HCT116 (cell line): ENCODE data around the gene KCND1. TPM values are rescaled to one million over a fixed set of nuclear protein-coding genes. Genes with fewer than 3 reads are reported as not detected.

Experiments
- ATAC-seq: fragments of 200-7000 bp; cut with Tn5 transposase; 2 replicates; pipeline ENCODE4 v1.9.1; 2020; ENCODE audit warnings: mild to moderate bottlenecking, moderate library complexity
- BruUV-seq: library from RNA; stranded (reverse); fragments of 400-500 nt; replicated peaks from 2 replicates; lab custom pipeline; 2021; lab: Mats Ljungman, UMichigan
- CTCF ChIA-PET: fragments of 300-600 bp; sonication (Branson Sonifier 250); formaldehyde crosslinking; loops from one replicate; lab custom pipeline; 2021; ENCODE audit warnings: antibody characterized with exemption; lab: Charles Lee
- POLR2A ChIA-PET: fragments of 300-600, 350-600 bp; sonication (Branson Sonifier 250); formaldehyde crosslinking; loops from one replicate; lab custom pipeline; 2021; ENCODE audit warnings: antibody characterized with exemption; lab: Charles Lee
- RAD21 ChIA-PET, 2 experiments: fragments of 300-600 bp; sonication (Branson Sonifier 250); formaldehyde crosslinking; loops; one replicate each; lab custom pipeline; 2023; ENCODE audit warnings: low total read pairs in 2 of 2; ENCODE audit not compliant: uncharacterized antibody in 2 of 2, unreplicated experiment in 2 of 2, low non-redundant PET in 1 of 2; lab: Charles Lee
- DNase-seq: peaks from one replicate; pipeline ENCODE4 v3.0.0-alpha.2; 2010; ENCODE audit warnings: low read depth, low spot score
- H2AFZ ChIP-seq: fragments of 200-600 bp; shearing (Covaris generic), sonication (generic); 2 replicates; pipeline ENCODE4 v1.6.1; 2017; ENCODE audit warnings: low read depth, mixed run types, mixed read lengths, antibody characterized with exemption, low read length; ENCODE audit not compliant: poor library complexity, severe bottlenecking
- H3K27ac ChIP-seq: 2 replicates; pipeline ENCODE4 v1.5.1; 2012; ENCODE audit warnings: low read depth, low read length
- H3K27me3 ChIP-seq: fragments of 200-600 bp; sonication (generic); 2 replicates; pipeline ENCODE4 v1.6.1; 2016; ENCODE audit warnings: mixed run types, low read length, mixed read lengths; ENCODE audit not compliant: insufficient read depth
- H3K36me3 ChIP-seq, 2 experiments: fragments of 200-500 bp in 1 of 2; fragments of 200-600 bp in 1 of 2; sonication (Bioruptor generic) in 1 of 2; sonication (generic) in 1 of 2; 2 replicates each; pipeline versions ENCODE4 v1.5.1 to v1.6.1; 2014 to 2016; ENCODE audit warnings: low read length in 2 of 2, inconsistent platforms in 1 of 2, mixed read lengths in 1 of 2, mixed run types in 1 of 2; ENCODE audit not compliant: insufficient read depth in 2 of 2, control insufficient read depth in 1 of 2
- H3K4me1 ChIP-seq, 2 experiments: fragments of 200-600 bp in 1 of 2; sonication (generic) in 1 of 2; 2 replicates each; pipeline versions ENCODE4 v1.5.1 to v1.6.1; 2012 to 2017; ENCODE audit warnings: low read length in 2 of 2, inconsistent platforms in 1 of 2, mild to moderate bottlenecking in 1 of 2, mixed read lengths in 1 of 2, mixed run types in 1 of 2, moderate library complexity in 1 of 2; ENCODE audit not compliant: insufficient read depth in 2 of 2, control insufficient read depth in 1 of 2
- H3K4me2 ChIP-seq: fragments of 200-600 bp; sonication (generic); 2 replicates; pipeline ENCODE4 v1.6.1; 2017; ENCODE audit warnings: mixed run types, low read length, mixed read lengths
- H3K4me3 ChIP-seq, 2 experiments: fragments of 200-600 bp in 1 of 2; sonication (generic) in 1 of 2; replicated peaks in 1 of 2; 2 replicates each; pipeline ENCODE4 v1.5.1; 2011 to 2016; ENCODE audit warnings: low read length in 2 of 2, control low read depth in 1 of 2, low read depth in 1 of 2, mild to moderate bottlenecking in 1 of 2, mixed read lengths in 1 of 2, mixed run types in 1 of 2
- H3K79me2 ChIP-seq: fragments of 200-600 bp; sonication (generic); 2 replicates; pipeline ENCODE4 v1.6.1; 2017; ENCODE audit warnings: mild to moderate bottlenecking, mixed run types, low read length, moderate library complexity, mixed read lengths; ENCODE audit not compliant: insufficient read depth
- H3K9ac ChIP-seq: fragments of 200-600 bp; sonication (generic); 2 replicates; pipeline ENCODE4 v1.6.1; 2016; ENCODE audit warnings: low read length, mixed read lengths
- H3K9me2 ChIP-seq: fragments of 200-600 bp; sonication (generic), shearing (Covaris generic); 2 replicates; pipeline ENCODE4 v1.6.1; 2017; ENCODE audit warnings: mixed run types, mild to moderate bottlenecking, moderate library complexity; ENCODE audit not compliant: insufficient read depth
- H3K9me3 ChIP-seq, 2 experiments: fragments of 200-500 bp in 1 of 2; fragments of 200-600 bp in 1 of 2; sonication (Bioruptor generic) in 1 of 2; sonication (generic) in 1 of 2; 2 replicates each; pipeline ENCODE4 v1.6.1; 2014 to 2017; ENCODE audit warnings: low read length in 2 of 2, mixed read lengths in 2 of 2, inconsistent platforms in 1 of 2, low read depth in 1 of 2, mild to moderate bottlenecking in 1 of 2, mixed run types in 1 of 2, moderate library complexity in 1 of 2; ENCODE audit not compliant: control insufficient read depth in 1 of 2, insufficient read depth in 1 of 2
- H4K20me1 ChIP-seq: fragments of 200-600 bp; sonication (generic), shearing (Covaris generic); 2 replicates; pipeline ENCODE4 v1.6.1; 2017; ENCODE audit warnings: mixed run types, mild to moderate bottlenecking, moderate library complexity; ENCODE audit not compliant: insufficient read depth
- CBX3 ChIP-seq: IDR thresholded peaks from 2 replicates; pipeline ENCODE4 v1.6.1; 2012; ENCODE audit warnings: low read depth
- CEBPB ChIP-seq: IDR thresholded peaks from 2 replicates; pipeline ENCODE4 v1.6.1; 2012; ENCODE audit warnings: low read depth
- ELF1 ChIP-seq: IDR thresholded peaks from 2 replicates; pipeline ENCODE4 v1.6.1; 2012; ENCODE audit warnings: low read depth, borderline replicate concordance
- EZH2 ChIP-seq: fragments of 200-600 bp; sonication (generic); IDR thresholded peaks from 2 replicates; pipeline ENCODE4 v1.6.1; 2017; ENCODE audit warnings: antibody characterized with exemption, mixed run types
- FOSL1 ChIP-seq: IDR thresholded peaks from 2 replicates; pipeline ENCODE4 v1.6.1; 2012; ENCODE audit warnings: low read depth
- JUND ChIP-seq: IDR thresholded peaks from 2 replicates; pipeline ENCODE4 v1.6.1; 2012
- POLR2A ChIP-seq: IDR thresholded peaks from 2 replicates; pipeline ENCODE4 v1.7.0; 2011; ENCODE audit warnings: borderline replicate concordance; ENCODE audit not compliant: insufficient read depth, insufficient read length; ENCODE audit errors: extremely low read depth
- SIN3A ChIP-seq: IDR thresholded peaks from 2 replicates; pipeline ENCODE4 v1.6.1; 2012; ENCODE audit warnings: low read depth
- SP1 ChIP-seq: IDR thresholded peaks from 2 replicates; pipeline ENCODE4 v1.6.1; 2012; ENCODE audit warnings: low read depth
- SRF ChIP-seq: IDR thresholded peaks from 2 replicates; pipeline ENCODE4 v1.6.1; 2012; ENCODE audit warnings: low read depth
- TCF7L2 ChIP-seq: IDR thresholded peaks from 2 replicates; pipeline ENCODE4 v1.7.0; 2011; ENCODE audit warnings: borderline replicate concordance, inconsistent platforms; ENCODE audit not compliant: insufficient read depth, insufficient read length; ENCODE audit errors: extremely low read depth
- intact Hi-C: fragments of 100-400 bp; cut with micrococcal nuclease; formaldehyde crosslinking; loops from 2 replicates; pipeline ENCODE4 v1.10.0; 2022
- total RNA-seq: library from RNA; stranded (reverse); gene quantifications from one replicate; pipeline ENCODE4 v1.2.1, GENCODE V29; 2021; ENCODE audit not compliant: unreplicated experiment
- TF ChIP-seq, protein P1 (sequence below): IDR thresholded peaks from 2 replicates; pipeline ENCODE4 v1.6.1; 2012

Gene KCND1
- total RNA-seq, 1 experiment from 2014 or later, result 5.5 TPM

DNA sequence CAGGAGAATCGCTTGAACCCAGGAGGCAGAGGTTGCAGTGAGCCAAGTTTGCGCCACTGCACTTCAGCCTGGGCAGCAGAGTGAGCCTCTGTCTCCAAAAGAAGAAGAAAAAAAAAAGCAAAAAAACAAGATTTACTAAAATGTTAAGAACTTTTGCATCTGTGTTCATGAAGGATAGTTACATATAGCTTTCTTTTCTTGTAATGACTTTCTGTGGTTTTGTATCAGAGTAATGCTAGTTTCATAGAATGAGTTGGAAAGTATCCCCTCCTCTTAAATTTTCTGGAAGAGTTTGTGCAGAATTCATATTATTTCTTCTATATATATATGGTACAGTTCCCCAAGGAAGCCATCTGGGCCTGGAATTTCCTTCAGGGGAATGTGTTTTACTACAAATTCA is 47.4 kb upstream of the KCND1 start:
- ATAC-seq (no peak), DNase-seq (no peak)
- H2AFZ ChIP-seq, result no peak overlapping the region
- TF ChIP-seq CEBPB (no peak), CBX3 (no peak), SRF (no peak), JUND (no peak), SP1 (no peak), POLR2A (no peak), SIN3A (no peak), FOSL1 (no peak), ELF1 (no peak), TCF7L2 (no peak), EZH2 (no peak)
- TF ChIP-seq, protein P1, sequence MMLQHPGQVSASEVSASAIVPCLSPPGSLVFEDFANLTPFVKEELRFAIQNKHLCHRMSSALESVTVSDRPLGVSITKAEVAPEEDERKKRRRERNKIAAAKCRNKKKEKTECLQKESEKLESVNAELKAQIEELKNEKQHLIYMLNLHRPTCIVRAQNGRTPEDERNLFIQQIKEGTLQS, result no peak
- no TSS peak for BruUV-seq
- no peak overlapping the region for H3K4me2 ChIP-seq
- no peaks in the 10 kb centered on the region for H3K9me3 ChIP-seq
- ChIA-PET POLR2A (no interaction called here), RAD21 (no interaction called here), CTCF (no interaction called here)
- no peak overlapping the region for H3K4me3 ChIP-seq
- no peak overlapping the region for H3K27ac ChIP-seq
- H3K36me3 ChIP-seq, result no peaks in the 10 kb centered on the region
- no peaks in the 10 kb centered on the region for H4K20me1 ChIP-seq
- intact Hi-C loops, result no loop called here
- H3K4me1 ChIP-seq, result no peaks in the 10 kb centered on the region
- H3K9me2 ChIP-seq, result no peaks in the 10 kb centered on the region
- no peaks in the 10 kb centered on the region for H3K27me3 ChIP-seq
- no peaks in the 10 kb centered on the region for H3K79me2 ChIP-seq
- H3K9ac ChIP-seq, result no peak overlapping the region

DNA sequence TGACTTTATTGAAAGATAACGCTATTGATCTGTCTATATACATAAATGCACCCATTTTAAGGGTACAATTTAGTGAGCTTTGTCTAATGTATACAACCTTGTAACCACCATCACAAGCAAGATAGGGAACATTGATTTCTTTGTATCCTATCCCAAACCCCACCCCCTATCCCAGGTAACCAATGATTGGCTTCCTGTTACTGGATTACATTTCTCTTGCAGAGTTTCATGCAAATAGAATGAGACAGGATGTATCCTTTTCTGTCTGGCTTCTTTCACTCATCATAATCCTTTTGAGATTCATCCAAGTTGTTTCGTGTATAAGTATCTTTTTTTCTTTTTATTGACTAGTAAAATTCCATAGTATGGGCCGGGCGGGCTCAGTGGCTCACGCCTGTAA is 32.1 kb upstream of the KCND1 start:
- DNase-seq, result no peak
- Histone ChIP-seq H3K27ac (no peak overlapping the region), H3K4me1 (peaks cover 0 to 10% of the 10 kb centered on the region in 2 experiments; a peak in 1 of 4 replicates), H3K79me2 (peaks cover 5% of the 10 kb centered on the region; the same call in 1 of the 2 replicates), H3K9me2 (no peaks in the 10 kb centered on the region), H3K4me2 (no peak overlapping the region), H3K9ac (no peak overlapping the region), H3K36me3 (no peaks in the 10 kb centered on the region), H2AFZ (peak overlapping the region; percentile 54), H4K20me1 (no peaks in the 10 kb centered on the region), H3K4me3 (no peak overlapping the region), H3K9me3 (no peaks in the 10 kb centered on the region), H3K27me3 (no peaks in the 10 kb centered on the region)
- TF ChIP-seq EZH2 (no peak), SIN3A (no peak), TCF7L2 (no peak), SRF (no peak)
- RAD21 ChIA-PET, result no interaction called here
- POLR2A ChIA-PET, result no interaction called here
- CTCF ChIA-PET, result no interaction called here
- BruUV-seq, result no TSS peak
- ATAC-seq, result no peak
- intact Hi-C loops, result loop anchor here (5.0 kb wide), 1 partner anchor 39 kb away; the partner anchor contains the start of gene TFE3
